Renal cortical epithelial cell (primary cell): ENCODE results near the gene YLPM1. TPM values are rescaled to one million over a fixed set of nuclear protein-coding genes. Genes with fewer than 3 reads are reported as not detected.
A peak's percentile ranks its signal among the peaks of the same experiment; 100 is the strongest.

Experiments
- DNase-seq: peaks from one replicate; pipeline ENCODE4 v3.0.0-alpha.2; 2011; ENCODE audit warnings: low read depth
- total RNA-seq: library from RNA; depleted of rRNA; stranded (reverse); fragments of >200 nt; gene quantifications from 2 replicates; pipeline ENCODE4 v1.2.3, GENCODE V29; 2014

YLPM1 gene
- total RNA-seq, 1 donor from 2014 or later: 76.1 TPM

DNA sequence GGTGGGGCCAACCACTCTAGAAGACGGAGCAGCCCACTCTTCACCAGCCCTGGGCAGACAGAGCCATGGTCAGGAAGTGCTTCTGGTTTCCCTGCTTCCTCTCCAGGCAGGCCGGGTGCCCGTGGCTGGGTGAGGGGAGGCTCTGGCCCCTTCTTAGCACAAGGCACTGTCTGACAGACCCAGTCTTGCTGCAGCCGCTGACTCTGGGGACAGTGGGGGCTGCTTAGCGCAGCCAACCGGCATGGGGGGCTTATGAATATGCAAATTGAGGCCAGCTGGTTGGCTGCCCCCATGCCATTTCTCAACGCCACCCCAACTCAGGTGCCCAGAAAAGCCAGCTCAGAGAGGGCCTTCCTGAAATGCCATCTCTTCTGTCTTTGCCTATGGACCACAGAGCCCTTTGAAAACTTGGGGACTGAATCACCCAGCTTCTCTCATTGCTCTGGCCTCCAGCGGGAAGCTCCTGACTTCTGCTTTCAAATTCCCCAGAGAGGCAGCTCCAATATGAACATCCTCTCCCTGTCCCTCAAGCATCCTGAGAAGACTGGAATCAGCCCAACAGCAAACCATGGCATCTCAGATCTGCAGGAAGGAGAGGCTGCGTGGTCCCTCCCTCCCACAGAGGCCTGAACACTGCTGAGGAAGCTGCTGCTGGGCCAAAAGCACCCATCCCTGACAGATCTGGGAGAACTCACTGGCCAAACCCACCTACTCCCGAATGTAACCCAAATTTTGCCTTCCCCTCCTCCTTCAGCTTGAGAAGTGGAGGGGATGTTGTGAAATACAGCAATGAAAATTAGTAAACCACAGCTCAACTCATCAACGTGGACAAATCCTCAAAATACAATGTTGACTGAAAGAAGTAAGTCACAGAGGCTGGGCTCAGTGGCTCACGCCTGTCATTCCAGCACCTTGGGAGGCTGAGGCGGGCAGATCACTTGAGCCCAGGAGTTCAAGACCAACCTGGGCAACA lies 113.1 kb downstream of the YLPM1 start, which contains the start of gene PROX2:
PROX2 (minus strand) TSS at position 205 of the 973 bp plus-strand sequence. CDS start 12,311 bp downstream, outside the sequence.
- DNase-seq: no peak

DNA sequence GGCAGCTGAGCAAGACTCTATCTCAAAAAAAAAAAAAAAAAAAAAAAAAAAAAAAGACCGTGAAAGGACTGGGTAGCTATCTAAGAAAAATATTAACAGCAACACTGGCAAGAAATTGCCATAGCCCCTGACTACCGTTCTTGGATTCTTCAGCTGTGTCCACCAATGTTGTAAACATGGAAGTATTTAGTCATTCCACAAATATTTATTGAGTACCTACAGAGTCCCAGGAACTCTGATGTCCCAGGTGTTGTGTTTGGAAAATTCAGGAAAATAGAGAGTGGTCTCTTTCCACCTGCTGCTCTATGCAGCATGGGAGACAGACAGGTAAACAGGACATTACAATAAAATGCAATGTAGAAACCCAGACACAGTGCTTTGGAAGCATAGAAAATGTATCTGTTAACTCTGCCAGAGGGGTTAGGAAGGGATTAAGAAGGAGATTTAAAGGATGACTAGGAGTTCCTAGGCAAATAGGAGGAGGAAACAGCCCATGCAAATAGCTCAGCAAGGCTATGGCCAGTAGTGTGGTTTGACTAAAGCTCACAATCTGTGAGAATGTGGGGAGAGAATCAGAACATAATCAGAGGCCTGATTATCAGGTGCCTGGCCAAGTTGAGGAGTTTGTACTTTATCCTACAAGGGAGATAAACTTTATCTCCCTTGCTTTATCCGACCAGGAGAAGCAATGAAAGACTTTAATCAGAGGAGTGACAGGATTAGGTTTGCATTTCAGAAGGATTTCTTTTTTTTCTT lies 116.5 kb downstream of the YLPM1 start:
- no peak for DNase-seq

DNA sequence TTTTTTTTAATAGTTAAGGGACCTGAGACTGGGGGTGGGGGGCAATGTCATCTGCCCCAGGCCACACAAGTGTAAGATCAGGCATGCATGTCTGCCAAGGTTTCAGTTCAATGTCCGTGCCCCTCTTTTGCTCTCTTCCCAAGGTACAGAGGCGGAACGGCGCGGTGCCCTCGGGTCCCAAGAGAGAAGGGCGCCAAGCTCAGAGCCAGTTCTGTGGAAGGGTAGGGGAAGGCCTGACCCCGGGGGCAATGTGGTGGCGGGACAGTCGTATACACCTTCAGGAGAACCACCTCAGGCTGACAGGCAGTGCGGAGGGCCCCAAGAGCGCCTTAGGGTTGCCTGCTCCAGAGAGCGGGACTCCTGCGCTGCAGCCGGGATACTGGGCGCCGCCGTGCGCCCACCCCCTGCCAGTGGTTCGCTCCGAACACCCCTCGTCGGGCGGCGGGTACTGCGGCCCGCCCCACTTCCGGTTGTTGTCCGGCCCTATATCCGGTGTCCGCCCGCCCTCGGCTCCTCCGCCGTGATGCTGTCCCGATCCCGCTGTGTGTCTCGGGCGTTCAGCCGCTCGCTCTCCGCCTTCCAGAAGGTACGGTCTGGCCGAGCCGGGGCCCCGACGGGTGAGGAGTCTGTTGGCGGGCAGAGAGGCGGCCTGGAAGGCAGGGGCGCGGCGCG lies 118.5 kb downstream of the YLPM1 start, which contains the start of gene DLST:
DLST (plus strand) TSS at position 486 of the 672 bp plus-strand sequence; CDS start at position 524, 38 bp downstream.
- DNase-seq: peak; percentile 49

DNA sequence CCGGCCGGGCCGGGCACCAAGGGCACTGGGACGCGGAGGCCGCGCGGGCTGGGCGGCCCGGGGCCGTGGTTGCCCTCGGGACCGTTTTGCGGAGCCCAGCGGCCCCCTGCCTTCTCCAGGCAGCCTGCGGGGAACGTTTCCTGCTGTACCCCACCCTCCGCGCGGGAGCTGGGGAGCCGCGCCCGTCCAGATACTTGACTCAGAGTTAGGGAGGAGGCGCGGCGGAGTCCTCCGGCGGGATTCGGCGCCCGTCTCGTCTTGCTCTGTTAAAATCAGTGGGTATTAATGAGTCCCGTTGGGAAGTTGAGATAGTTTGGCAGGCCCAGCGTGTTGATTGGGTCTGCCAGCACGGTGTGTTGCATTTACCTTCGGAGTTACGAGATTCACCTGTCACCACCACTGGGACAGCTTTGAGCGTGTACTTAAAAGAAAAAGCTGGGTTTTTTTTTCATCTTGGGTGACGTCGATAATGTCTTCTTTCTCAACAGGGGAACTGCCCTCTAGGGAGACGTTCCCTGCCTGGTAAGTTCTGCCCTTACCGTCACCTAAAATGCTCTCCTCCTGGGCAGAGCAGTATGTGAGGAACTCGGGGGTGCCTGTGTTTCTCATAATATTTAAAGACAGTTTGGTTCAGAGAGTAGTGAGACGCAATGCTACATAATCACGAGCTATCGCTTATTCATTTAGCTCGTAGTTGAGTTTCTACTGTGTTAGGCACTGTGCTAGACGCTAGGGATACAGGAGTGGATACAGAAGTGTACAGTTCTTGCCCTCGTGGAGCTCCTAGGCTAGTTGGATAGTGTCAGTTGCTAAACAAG lies 119.2 kb downstream of the YLPM1 start:
- peak; percentile 58 for DNase-seq

Other genes starting within 250 kb of the YLPM1 start
- gene LTBP2, start 151.1 kb upstream of the YLPM1 start, total RNA-seq: 42.4 and 68.2 TPM in 2 replicates
- gene AREL1, start 50.2 kb upstream of the YLPM1 start, total RNA-seq: 40.1 and 64.6 TPM in 2 replicates
- gene FCF1, start 50.2 kb upstream of the YLPM1 start, total RNA-seq: 35.6 and 66.0 TPM in 2 replicates
- not detected in 2 replicates for gene PROX2, start 112.8 kb downstream of the YLPM1 start, total RNA-seq
- 76.4 and 126 TPM in 2 replicates for gene DLST, start 118.6 kb downstream of the YLPM1 start, total RNA-seq
- 7.9 and 17.7 TPM in 2 replicates for gene RPS6KL1, start 159.9 kb downstream of the YLPM1 start, total RNA-seq
- 0.35 and 0.69 TPM in 2 replicates for gene PGF, start 192.3 kb downstream of the YLPM1 start, total RNA-seq
- gene EIF2B2, start 239.6 kb downstream of the YLPM1 start, total RNA-seq: 54.4 and 62.9 TPM in 2 replicates